PC-9 (cell line): Measurements from ENCODE around the gene MARS1.

ENCODE experiments used
- CTCF ChIP-seq: fragments of 200-600 bp; sonication (generic); conservative IDR thresholded peaks from 2 replicates; pipeline ENCODE4 v1.6.1; 2017; ENCODE audit warnings: mixed run types, antibody characterized with exemption, mild to moderate bottlenecking, moderate library complexity
- EZH2 ChIP-seq: fragments of 200-600 bp; sonication (generic); IDR thresholded peaks from 2 replicates; pipeline ENCODE4 v1.8.0; 2017; ENCODE audit warnings: antibody characterized with exemption, low read depth

DNA sequence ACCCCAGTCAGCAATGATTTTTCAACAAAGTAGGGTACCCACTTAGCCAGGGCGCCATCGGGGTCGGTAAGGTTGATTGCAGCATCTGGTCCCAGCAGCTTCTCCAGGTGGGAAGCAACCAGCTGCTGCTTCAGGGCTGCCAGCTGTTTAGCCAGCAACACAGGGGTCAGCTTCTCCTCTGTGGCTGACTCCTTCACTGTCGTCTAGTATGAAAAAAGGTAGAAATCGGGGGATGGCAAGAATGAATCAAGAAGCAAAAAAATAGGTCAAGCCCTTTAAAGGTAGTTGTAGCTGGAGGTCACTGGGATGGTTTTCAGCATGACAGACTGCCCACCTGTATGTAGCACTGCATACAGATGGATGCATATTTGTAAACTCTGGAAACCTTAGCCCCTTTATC lies 46.4 kb downstream of the MARS1 start:
- TF ChIP-seq CTCF (no peak), EZH2 (no peak)
